Tibial nerve (tissue), 4 donors: ENCODE data around the gene COL28A1. TPM values are rescaled to one million over a fixed set of nuclear protein-coding genes. Genes with fewer than 3 reads are reported as not detected.
"Not testable (repeated sequence)": the region's sequence is repeated elsewhere in the genome, so short reads cannot be mapped to it uniquely, and the experiment has no call there.

Source experiments
- DNase-seq, 2 donors: peaks; one replicate each; pipeline ENCODE4 v3.0.0-alpha.2; 2019; ENCODE audit warnings: low spot score in 2 of 2
- H3K27ac ChIP-seq, 4 donors: fragments of 200-600 bp; sonication (generic) in 3 of 4; one replicate each; pipeline ENCODE4 v1.5.1; 2017 to 2019; ENCODE audit warnings: mild to moderate bottlenecking in 1 of 4
- H3K27me3 ChIP-seq, 2 donors: fragments of 200-600 bp; sonication (generic) in 1 of 2; one replicate each; pipeline versions ENCODE4 v1.5.1 to v1.6.0; 2017 to 2019
- H3K36me3 ChIP-seq, 3 donors: fragments of 200-600 bp; sonication (generic); one replicate each; pipeline ENCODE4 v1.5.1; 2018 to 2019
- H3K4me1 ChIP-seq, 4 donors: fragments of 200-600 bp; sonication (generic) in 3 of 4; one replicate each; pipeline ENCODE4 v1.5.1; 2017 to 2019
- H3K4me3 ChIP-seq, 4 donors: fragments of 200-600 bp; sonication (generic) in 3 of 4; one replicate each; pipeline ENCODE4 v1.5.1; 2017 to 2019; ENCODE audit warnings: mild to moderate bottlenecking in 1 of 4, moderate library complexity in 1 of 4
- H3K9me3 ChIP-seq, 4 donors: fragments of 200-600 bp; sonication (generic) in 3 of 4; one replicate each; pipeline ENCODE4 v1.5.1; 2017 to 2019
- CTCF ChIP-seq, 5 experiments: fragments of 200-600 bp in 3 of 5; fragments of 450-650 bp in 2 of 5; sonication (generic) in 3 of 5; IDR thresholded peaks; one replicate each; pipeline ENCODE4 v1.5.1; 2016 to 2019; ENCODE audit warnings: antibody characterized with exemption in 5 of 5, mild to moderate bottlenecking in 3 of 5, moderate library complexity in 2 of 5
- EP300 ChIP-seq, 2 donors: sonication (generic); formaldehyde crosslinking; IDR thresholded peaks; one replicate each; pipeline ENCODE4 v1.6.1; 2017; ENCODE audit warnings: antibody characterized with exemption in 2 of 2, mild to moderate bottlenecking in 1 of 2
- POLR2A ChIP-seq, 2 donors: fragments of 450-650 bp; IDR thresholded peaks; one replicate each; pipeline ENCODE4 v1.6.1; 2017; ENCODE audit warnings: antibody characterized with exemption in 2 of 2, mild to moderate bottlenecking in 2 of 2, moderate library complexity in 2 of 2
- WGBS, 2 donors: methylation state at CpG; one replicate each; pipeline ENCODE4 v1.1.5; 2018; 5-methylcytosine and 5-hydroxymethylcytosine counted together
- total RNA-seq, 4 donors: library from RNA; depleted of rRNA; stranded (reverse); fragments of >200 nt; gene quantifications; one replicate each; pipeline ENCODE4 v1.1.0, GENCODE V29; 2016

COL28A1 gene
- total RNA-seq, 4 donors from 2014 or later, result 60.0 to 142 (median 122) TPM

GRCh38 chr7:7563269-7563668 lies 27.6 kb upstream of the COL28A1 start:
- Histone ChIP-seq H3K36me3 (peaks cover 0 to 25% (median 0%) of the 10 kb centered on the region in 3 donors), H3K27ac (no peak overlapping the region), H3K27me3 (no peaks in the 10 kb centered on the region), H3K9me3 (peaks cover 0 to 9% (median 0%) of the 10 kb centered on the region in 4 donors), H3K4me3 (no peak overlapping the region), H3K4me1 (peaks cover 4 to 13% (median 7%) of the 10 kb centered on the region in 4 donors)
- WGBS, 2 donors, result 86 to 88% methylated on average over 5 of the region's 5 CpGs
- no peak for DNase-seq
- TF ChIP-seq POLR2A (IDR thresholded peaks at IDR 0.05) (no peak), EP300 (IDR thresholded peaks at IDR 0.05) (no peak), CTCF (IDR thresholded peaks at IDR 0.05) (no peak)

DNA sequence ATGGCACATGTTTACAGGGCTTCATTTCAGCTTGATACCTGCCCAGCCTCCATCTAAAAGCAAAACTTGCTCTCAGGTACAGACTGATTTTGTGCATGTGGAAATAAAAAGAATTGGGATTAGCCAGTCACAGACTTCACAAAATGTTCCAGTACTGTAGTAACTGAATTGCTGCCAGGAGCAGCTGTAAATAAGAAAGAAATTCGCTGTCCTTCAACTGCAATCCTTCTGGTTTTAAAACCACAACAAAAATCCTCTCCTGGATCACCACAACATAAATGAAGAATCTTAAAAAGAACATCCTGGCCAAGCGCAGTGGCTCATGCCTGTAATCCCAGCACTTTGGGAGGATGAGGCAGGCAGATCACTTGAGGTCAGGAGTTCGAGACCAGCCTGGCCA lies 27.1 kb upstream of the COL28A1 start:
- Histone ChIP-seq H3K27ac (no peak overlapping the region), H3K4me1 (peaks cover 0 to 8% (median 1%) of the 10 kb centered on the region in 4 donors), H3K4me3 (no peak overlapping the region), H3K9me3 (peaks cover 0 to 9% (median 0%) of the 10 kb centered on the region in 4 donors), H3K36me3 (peaks cover 0 to 25% (median 0%) of the 10 kb centered on the region in 3 donors), H3K27me3 (no peaks in the 10 kb centered on the region)
- WGBS, 2 donors, result 73 to 81% methylated on average over 3 of the region's 3 CpGs
- DNase-seq, result no peak
- TF ChIP-seq EP300 (IDR thresholded peaks at IDR 0.05) (no peak), CTCF (IDR thresholded peaks at IDR 0.05) (no peak), POLR2A (IDR thresholded peaks at IDR 0.05) (no peak)

DNA sequence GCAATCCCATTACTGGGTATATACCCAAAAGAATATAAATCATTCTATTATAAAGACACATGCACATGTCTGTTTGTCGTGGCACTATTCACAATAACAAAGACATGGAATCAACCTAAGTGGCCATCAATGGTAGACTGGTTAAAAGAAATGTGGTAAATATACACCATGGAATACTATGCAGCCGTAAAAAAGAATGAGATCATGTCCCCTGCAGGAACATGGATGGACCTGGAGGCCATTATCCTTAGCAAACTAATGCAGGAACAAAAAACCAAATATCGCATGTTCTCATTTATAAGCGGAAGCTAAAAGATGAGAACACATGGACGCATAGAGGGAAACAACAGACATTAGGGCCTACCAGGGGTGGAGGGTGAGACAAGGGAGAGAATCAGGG lies 25.9 kb upstream of the COL28A1 start:
- H3K9me3 ChIP-seq, H3K27me3 ChIP-seq, DNase-seq, H3K27ac ChIP-seq, H3K4me3 ChIP-seq, H3K4me1 ChIP-seq: not testable (repeated sequence)
- H3K36me3 ChIP-seq, result peaks cover 0 to 25% (median 0%) of the 10 kb centered on the region in 3 donors
- 94 to 97% methylated on average over 5 of the region's 5 CpGs for WGBS, 2 donors

GRCh38 chr7:7557252-7557651 lies 21.6 kb upstream of the COL28A1 start:
- 96 to 100% methylated on average over 5 of the region's 5 CpGs for WGBS, 2 donors
- Histone ChIP-seq H3K4me1 (no peaks in the 10 kb centered on the region), H3K36me3 (peaks cover 0 to 25% (median 0%) of the 10 kb centered on the region in 3 donors), H3K4me3 (no peak overlapping the region), H3K9me3 (peaks cover 0 to 9% (median 0%) of the 10 kb centered on the region in 4 donors), H3K27me3 (no peaks in the 10 kb centered on the region), H3K27ac (no peak overlapping the region)
- TF ChIP-seq CTCF (IDR thresholded peaks at IDR 0.05) (no peak), POLR2A (IDR thresholded peaks at IDR 0.05) (no peak), EP300 (IDR thresholded peaks at IDR 0.05) (no peak)
- DNase-seq, result no peak

GRCh38 chr7:7556852-7557251 lies 21.2 kb upstream of the COL28A1 start:
- DNase-seq, result no peak
- 100% methylated on average over 1 of the region's 1 CpG for WGBS, 2 donors
- Histone ChIP-seq H3K27me3 (no peaks in the 10 kb centered on the region), H3K4me3 (no peak overlapping the region), H3K27ac (no peak overlapping the region), H3K4me1 (no peaks in the 10 kb centered on the region), H3K36me3 (peaks cover 0 to 28% (median 0%) of the 10 kb centered on the region in 3 donors), H3K9me3 (peaks cover 0 to 9% (median 0%) of the 10 kb centered on the region in 4 donors)
- no peak for TF ChIP-seq CTCF (IDR thresholded peaks at IDR 0.05)
